NCI-H2171 (cell line): Measurements from ENCODE around the gene RNF20.
"Not testable (repeated sequence)": the region's sequence is repeated elsewhere in the genome, so short reads cannot be mapped to it uniquely, and the experiment has no call there.

Experiments
- DNase-seq: peaks from one replicate; lab custom pipeline; 2025; lab: John Stamatoyannopoulos, UW

RNF20 gene, protein sequence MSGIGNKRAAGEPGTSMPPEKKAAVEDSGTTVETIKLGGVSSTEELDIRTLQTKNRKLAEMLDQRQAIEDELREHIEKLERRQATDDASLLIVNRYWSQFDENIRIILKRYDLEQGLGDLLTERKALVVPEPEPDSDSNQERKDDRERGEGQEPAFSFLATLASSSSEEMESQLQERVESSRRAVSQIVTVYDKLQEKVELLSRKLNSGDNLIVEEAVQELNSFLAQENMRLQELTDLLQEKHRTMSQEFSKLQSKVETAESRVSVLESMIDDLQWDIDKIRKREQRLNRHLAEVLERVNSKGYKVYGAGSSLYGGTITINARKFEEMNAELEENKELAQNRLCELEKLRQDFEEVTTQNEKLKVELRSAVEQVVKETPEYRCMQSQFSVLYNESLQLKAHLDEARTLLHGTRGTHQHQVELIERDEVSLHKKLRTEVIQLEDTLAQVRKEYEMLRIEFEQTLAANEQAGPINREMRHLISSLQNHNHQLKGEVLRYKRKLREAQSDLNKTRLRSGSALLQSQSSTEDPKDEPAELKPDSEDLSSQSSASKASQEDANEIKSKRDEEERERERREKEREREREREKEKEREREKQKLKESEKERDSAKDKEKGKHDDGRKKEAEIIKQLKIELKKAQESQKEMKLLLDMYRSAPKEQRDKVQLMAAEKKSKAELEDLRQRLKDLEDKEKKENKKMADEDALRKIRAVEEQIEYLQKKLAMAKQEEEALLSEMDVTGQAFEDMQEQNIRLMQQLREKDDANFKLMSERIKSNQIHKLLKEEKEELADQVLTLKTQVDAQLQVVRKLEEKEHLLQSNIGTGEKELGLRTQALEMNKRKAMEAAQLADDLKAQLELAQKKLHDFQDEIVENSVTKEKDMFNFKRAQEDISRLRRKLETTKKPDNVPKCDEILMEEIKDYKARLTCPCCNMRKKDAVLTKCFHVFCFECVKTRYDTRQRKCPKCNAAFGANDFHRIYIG

DNA sequence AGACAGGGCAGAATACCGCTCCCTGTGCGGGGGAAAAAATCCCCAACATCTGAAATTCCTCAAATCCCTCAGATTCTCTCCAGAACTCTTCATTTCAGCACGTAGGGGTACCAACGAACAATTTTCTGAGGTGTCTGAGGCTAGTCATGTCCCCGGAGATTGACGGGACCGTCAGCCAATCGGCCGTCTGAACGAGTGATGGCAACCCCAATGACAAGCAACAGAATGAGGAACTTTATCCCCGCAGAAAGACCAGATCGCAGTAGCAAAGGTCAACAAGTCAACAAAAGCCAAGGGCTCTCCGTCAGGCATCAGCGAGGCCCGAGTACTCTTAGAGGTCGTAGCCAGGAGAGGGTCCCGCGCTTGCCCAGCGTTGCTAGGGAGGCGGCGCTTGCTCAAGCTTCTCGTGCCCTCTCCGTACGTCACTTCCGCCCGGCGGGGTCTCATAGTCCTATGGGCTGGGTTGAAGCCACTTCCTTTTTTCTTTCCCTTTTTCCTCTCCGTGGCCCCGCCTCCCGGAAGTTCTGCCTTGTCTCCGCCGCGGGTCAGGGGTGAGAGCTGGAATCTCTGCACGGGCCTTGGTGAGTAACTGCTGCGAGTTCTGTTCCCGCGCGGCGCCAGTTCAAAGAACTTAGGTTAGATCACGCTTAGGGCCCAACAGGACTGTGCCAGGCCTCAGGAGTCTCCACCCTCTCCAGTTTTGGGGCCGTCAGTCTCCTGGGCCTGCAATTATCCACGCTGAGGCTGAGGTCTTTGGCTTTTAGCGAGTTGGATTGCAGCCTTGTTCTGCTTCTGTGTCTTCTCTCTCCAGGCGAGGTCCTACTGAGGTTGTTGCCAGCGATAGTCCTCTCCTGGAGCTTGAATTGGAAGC lies at the start of gene RNF20:
RNF20 (plus strand) TSS at position 520 of the 871 bp plus-strand sequence. CDS start 1,571 bp downstream, outside the sequence.
- DNase-seq = peak; percentile 99

DNA sequence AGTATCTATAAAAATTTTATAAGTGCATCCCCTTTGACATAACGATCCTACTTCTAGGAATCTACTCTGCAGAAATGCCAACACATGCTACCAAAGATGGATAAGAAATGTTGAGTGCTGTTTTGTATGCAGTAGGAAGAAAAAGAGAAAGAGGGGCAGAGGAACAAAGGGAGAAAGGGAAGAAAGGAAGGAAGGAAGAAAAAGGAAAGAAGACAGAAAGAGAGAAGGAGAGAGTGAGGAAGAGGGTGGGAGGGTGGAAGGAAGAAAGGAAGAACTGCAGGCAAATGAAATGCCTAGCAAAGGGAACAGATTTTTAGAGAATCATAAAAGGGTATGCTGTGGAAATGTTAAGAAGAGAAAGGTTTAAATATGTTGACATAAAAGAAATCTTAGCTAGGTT lies 49.6 kb upstream of the RNF20 start:
- no peak for DNase-seq

DNA sequence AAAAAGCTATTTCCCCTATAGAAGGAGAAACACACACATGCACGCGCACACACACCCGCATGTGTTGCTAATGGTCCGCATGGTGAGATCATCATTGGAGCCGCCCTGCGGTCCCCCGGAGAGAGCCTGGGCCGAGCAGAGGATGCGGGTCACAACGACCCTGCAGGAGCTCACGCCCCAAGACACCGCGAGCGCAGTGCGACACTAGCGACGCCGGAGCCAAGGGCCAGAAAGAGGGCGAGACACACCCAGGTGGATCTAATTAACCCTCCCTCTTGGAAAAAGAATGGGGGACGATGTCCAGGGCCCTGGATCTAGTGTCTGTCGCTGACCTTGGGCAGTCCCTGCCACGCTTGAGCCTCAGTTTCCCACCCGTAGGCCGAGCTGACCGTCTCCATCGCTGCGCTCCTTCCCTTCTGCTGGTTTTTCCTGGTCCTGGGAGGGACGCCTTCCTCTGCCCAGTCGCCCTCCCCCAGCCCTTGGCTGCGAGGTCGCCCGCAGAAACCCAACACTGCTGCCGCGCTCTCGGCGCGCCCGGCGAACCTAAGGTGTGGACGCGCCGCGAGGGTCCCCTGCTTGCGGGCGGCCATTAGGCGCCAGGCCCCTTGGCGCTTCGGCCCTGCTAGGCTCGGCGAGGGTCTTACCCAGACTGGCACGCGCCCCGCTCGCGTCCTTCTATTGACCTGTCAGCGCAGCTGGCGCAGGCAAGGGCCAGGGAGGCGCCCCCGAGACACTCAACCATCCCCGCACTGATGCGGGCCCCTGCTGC lies 47.5 kb upstream of the RNF20 start:
- DNase-seq = peak; percentile 54

DNA sequence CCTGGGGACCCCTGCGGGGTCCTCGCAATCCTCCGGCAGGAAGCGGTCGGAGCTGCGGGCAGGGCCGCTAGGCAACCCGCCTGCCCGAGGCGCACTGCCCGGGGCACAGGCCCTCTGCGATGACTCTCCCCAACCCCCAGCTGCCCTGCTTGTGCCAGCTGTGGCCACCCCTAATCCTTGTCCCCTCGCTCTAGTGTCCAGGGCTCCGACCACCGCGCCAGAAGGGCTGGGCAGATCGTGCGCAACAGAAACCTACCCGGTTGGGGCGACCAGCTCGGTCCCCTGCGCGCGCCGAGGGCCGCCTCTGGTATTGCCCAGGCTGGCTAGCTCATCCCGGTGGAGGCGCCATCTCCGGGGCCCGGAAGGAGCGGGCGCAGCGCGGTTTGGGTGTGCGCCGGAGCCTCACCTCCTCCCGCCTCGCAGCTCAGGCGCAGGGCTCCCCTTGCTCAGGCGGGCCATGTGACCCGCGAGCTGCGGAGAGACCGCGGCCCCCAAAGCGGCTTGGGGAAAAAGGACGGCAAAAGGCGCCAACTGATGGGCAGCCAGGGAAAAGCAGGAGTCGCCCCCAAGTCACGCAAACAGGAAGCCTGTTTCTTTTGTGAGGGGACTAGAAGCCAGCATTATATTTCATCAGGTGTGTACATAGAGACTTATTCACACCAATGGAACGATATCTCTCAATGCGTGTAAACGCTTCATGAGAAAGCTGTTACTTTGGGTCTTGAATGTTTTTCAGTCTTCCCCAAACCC lies 46.8 kb upstream of the RNF20 start:
- peak; percentile 83 for DNase-seq

DNA sequence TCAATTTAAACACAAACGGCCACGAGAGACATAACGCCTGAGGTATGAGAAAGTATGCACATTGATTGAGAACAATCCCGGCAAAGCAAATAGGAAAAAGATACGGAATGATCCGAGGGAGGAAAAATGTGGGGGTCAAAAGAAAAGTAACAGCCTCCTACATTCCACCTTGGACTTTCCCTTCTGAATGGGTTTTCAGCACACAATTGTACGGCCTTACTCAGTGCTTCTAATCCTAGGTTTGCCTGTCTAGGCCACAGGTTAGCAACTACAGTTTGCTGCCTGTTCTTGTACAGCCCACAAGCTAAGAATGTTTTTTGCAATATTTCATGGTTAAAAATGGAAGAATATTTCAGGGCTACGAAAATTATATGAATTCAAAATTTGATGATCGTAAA lies 46.2 kb upstream of the RNF20 start:
- DNase-seq = no peak

DNA sequence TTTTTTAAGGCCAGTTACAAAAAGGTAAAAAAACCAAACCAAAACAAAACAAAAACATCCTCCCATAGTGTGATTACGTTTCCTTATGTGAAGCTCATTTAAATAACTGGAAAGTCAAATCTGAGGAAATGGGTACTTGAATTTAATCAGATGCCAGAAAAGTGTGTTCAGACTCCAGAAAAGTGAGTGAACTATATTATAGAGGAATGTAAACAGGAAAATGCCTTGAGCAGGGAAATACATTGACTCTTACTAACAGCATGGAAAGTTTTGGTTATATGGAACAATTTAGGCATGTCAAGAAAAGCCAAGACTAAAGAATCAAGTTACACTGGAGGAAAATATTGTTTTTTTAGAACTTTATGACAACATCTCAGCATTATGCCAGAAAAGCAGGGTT lies 37.8 kb upstream of the RNF20 start:
- no peak for DNase-seq

DNA sequence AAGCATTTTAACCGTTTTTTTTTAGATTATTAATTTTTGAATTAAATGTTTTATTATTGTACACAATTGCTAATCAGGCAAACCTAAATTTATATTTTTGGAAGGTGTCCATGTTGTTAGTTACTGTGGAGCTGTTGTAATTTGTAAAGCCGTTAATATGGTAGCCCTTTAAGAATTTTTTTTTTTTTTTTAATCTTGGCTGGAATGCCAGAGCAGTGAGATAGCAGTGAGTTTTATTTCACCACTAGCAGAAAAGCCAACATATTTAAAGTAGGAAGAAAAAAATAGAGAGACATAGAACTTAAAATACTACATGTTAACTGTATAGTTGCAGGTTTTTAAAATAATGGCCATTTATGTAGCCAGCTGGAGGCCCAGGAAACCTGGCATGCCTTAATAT lies 35.3 kb upstream of the RNF20 start:
- no peak for DNase-seq

DNA sequence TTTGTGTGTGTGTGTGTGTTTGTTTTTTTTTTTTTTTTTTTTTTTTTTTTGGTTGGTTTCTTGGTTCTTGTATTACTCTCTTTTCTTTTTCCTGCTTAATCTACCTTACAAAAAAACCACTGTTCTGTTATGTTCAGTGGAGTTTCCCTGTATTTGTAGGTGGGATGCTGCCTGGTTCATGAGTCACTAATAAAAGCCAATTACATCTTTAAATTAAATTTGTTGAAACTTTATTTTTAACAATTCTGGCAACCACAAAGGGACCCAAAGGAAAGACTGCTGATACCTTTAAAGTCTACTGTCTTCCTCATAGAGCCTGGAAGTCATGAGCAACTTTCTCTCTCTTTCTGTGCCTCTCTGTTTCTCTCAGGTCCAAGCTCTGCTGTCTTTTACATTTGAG lies 29.5 kb upstream of the RNF20 start:
- no peak for DNase-seq

DNA sequence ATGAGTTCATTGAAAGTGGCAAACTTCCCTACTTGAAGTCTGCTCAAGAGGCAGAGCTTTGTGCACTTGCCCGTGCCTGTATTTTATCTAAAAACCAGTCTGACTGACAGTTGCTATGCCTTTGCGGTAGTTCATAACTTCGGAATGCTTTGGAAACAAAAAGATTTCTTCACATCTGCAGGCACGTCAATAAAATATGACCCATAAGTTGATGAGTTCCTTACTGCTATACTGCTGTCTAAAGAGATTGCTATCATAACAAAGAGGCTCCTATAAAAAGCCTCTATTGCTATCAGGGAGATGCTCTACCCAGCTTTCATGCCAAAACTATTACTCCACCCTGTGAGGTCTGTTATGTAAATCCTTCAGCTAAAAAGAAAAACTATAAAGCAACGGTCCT lies 25.4 kb upstream of the RNF20 start:
- DNase-seq = no peak

DNA sequence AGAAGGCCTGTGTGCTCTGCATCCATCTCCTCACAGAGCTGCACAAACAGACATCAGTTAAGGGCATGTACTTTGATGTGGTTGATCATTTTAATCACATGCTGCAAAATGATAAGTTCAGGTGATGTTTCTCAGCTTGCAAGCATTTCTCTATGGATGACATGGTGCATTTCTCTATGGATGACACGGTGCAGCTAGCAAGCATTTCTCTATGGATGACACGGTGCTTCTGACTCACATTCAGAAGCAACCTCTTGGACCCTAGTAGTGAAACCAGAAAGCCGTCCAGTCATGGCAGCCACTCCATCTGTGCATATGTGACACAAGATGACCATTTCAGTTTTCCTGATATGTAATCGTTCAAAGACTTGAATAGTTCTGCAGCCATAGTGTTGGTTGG lies 24.1 kb upstream of the RNF20 start:
- DNase-seq = no peak

DNA sequence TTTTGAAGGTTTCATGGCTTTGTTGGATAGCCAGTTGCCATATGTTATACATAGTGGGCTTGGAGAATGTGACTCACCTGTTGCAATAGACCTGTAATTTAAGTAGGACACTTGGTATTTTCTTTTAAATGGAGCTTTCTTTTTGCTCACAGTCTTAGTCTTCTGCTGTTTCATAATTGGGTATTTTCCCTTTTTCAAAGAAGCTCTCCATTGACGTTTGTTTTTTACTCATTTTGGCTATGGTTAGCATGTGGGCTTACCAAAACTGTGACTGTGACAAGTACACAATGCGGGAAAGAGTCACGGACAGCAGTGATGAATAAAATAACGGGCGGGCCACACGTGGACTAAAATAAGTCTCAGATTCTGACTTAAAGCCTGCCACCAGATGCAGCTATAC lies 23.2 kb upstream of the RNF20 start:
- no peak for DNase-seq

DNA sequence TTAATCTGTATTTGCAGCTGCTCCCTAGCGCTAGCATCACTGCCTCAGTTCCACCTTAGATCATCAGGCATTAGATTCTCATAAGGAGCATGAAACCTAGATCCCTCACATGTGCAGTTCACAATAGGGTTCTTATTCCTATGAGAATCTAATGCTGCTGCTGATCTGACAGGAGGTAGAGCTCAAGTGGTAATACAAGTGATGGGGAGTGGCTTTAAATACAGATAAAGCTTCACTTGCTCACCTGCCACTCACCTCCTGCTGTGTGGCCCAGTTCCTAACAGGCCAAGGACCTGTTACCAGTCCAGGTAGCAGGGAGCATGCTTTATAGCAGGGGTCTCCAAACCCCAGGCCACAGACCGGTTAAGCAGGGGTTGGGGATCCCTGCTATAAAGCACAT lies 22.6 kb upstream of the RNF20 start:
- DNase-seq = no peak

DNA sequence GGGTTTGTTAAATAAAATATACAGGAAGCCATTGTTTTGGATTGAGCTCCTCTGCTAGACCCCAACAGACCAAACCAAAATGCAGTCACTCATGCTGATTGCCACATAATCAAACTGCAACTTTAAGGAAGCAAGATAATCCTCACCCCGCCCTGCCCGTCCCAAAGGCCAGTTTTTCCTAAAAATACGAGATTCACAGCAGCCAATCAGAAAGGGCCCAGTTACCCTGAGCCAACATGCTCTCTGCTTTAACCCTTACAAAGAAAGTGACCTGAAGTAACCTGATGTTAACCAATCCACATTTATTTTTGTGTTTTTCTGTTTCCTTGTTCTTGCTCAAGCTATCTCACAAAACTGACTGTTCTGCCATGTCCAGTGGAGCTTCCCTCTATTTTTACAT lies 21.5 kb upstream of the RNF20 start:
- no peak for DNase-seq

DNA sequence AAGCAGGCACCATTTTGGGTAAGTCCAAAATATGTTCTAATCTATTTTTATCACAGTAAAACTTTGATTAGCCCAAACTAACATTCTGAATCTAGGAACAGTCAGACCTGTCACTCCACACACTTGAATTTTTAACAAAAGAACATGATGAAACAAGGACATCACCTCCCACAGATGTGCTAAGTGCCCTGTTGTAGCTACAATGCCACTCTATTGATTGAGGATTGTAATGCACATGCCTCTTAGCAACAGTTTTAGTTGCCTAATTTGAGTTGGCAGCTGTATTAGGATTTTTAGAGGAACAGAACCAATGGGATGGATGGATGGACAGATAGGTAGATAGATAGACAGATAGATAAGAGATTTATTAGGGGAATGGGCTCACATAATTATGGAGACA lies 20.3 kb upstream of the RNF20 start:
- DNase-seq = no peak

DNA sequence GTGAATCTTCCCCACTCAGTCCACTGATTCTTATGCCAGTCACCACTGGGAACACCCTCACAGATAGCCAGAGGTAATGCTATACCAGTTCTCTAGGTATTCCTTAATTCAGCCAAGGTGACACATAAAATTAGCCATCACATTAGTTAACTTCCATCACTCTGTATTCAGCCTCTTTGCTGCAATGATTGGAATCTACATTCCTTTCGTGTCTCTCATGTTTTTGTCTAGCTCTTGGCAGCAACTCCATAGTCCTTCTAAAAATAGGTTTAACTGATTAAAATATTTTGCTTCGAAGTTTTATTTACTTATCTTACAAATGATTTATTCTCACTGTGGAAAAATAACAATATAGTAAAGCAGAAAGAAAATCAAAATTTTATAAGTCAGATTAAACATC lies 19.6 kb upstream of the RNF20 start:
- DNase-seq = no peak

DNA sequence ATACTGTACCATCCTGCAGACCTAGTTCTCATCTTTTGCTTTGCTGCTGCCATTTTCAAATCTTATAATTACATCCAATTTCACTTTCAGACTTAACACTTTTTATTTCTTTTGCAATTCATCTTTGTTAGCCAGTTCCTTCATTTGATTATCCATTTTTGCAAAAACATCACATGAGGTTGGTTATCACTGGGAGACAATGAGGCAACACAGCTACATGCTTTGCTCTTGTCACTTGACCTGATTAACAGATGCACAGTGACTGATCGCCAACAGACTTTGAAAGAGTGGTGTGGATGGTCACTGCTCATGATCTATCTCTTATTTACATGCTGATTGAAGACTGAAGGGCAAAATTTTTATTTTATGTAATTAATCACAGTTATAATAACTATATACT lies 17.0 kb upstream of the RNF20 start:
- no peak for DNase-seq

DNA sequence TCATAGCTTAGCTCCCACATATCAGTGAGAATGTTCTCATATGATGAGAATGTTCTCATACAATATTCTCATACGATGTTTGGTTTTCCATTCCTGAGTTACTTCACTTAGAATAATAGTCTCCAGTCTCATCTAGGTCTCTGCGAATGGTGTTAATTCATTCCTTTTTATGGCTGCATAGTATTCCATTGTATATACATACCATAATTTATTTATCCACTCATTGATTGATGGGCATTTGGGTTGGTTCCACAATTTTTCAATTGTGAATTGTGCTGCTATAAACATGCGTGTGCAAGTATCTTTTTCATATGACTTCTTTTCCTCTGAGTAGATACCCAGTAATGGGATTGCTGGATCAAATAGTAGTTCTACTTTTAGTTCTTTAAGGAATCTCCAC lies 15.2 kb upstream of the RNF20 start:
- not testable (repeated sequence) for DNase-seq

DNA sequence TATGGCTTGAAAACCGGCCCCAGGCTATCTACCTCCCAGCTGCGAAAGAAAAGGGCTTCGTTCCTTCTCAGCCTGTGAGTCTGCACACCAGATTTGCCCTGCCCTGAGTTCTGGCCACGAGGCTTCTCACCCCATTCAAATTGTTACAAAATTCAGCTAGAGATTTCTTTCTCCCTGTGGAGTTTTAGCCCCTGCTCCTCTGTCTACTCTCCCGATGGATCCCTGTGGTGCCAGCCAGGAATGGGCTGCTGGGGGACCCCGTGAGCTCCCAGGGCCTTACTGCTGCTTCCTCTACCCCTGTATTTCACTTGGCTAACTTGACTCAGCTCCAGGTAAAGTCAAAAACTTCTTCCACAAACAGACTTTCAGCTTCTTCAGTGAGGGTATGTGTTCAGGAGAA lies 9.3 kb upstream of the RNF20 start:
- no peak for DNase-seq

DNA sequence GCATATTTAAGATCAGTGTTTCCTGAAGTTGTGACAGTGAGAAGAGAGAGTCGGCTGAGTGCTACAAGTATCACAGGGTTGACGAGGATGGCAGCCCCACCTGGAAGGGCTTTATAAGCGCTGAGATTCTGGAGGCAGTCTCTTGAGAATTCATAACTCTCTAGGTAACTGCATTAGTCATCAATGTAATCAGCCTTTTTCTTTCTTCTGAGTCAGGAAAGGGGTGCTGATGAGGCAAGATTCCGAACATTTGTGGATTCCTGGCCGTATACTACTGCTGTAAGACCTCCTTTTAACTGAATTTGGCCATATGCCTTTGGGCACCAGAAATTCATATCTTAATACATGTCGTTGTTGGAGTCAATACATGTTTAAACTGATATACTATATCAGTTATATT lies 6.6 kb upstream of the RNF20 start:
- DNase-seq = no peak

DNA sequence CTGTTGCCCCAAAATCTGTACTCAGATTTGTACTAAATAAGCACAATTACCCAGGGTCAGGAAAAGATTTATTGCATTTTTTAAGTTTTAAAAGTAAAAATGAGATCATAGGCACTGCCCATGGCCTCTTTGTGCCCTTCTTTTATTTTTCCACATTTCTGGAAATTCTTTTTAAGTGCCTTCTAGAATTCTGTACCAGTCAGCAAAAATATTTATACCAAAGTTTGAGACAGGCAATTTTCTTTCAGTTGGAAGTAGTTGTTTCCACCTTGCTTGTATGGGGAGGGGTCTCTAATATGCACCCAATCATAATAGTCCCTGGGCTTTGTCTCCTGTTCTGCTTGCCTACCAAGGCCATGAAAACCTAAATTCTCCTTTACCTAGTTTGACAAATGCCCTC lies 5.6 kb upstream of the RNF20 start:
- no peak for DNase-seq
